DOHH2 (cell line): ENCODE measurements around the gene SARS1.

Experiments
- H3F3A ChIP-seq: fragments of 200-600 bp; sonication (generic), shearing (Covaris generic); 2 replicates; pipeline ENCODE4 v1.6.0; 2016; ENCODE audit warnings: antibody characterized with exemption, mild to moderate bottlenecking; ENCODE audit not compliant: control insufficient read depth, insufficient read depth
- H3K27ac ChIP-seq: fragments of 200-600 bp; sonication (generic); 2 replicates; pipeline ENCODE4 v1.5.1; 2014; ENCODE audit warnings: low read depth, mild to moderate bottlenecking, low read length, moderate library complexity
- H3K27me3 ChIP-seq: fragments of 200-600 bp; sonication (generic); 2 replicates; pipeline ENCODE4 v1.6.1; 2014; ENCODE audit warnings: mild to moderate bottlenecking, low read length, mixed read lengths; ENCODE audit not compliant: control insufficient read depth
- H3K36me3 ChIP-seq: fragments of 200-600 bp; sonication (generic); 2 replicates; pipeline ENCODE4 v1.6.1; 2014; ENCODE audit warnings: mild to moderate bottlenecking, low read length, moderate library complexity, mixed read lengths; ENCODE audit not compliant: control insufficient read depth
- H3K4me1 ChIP-seq: fragments of 200-600 bp; sonication (generic); 2 replicates; pipeline ENCODE4 v1.6.1; 2014; ENCODE audit warnings: mild to moderate bottlenecking, low read length, mixed read lengths; ENCODE audit not compliant: control insufficient read depth
- H3K4me2 ChIP-seq: fragments of 200-600 bp; sonication (generic); 2 replicates; pipeline ENCODE4 v1.6.0; 2014; ENCODE audit warnings: mild to moderate bottlenecking, low read length, moderate library complexity
- H3K4me3 ChIP-seq: fragments of 200-600 bp; sonication (generic); 2 replicates; pipeline ENCODE4 v1.5.1; 2014; ENCODE audit warnings: mild to moderate bottlenecking, low read length, mixed read lengths
- H3K79me2 ChIP-seq: fragments of 200-600 bp; sonication (generic); 2 replicates; pipeline ENCODE4 v1.6.1; 2014; ENCODE audit warnings: mild to moderate bottlenecking, low read length, mixed read lengths; ENCODE audit not compliant: control insufficient read depth
- H3K9me2 ChIP-seq: fragments of 200-600 bp; sonication (generic); replicated peaks from 2 replicates; pipeline ENCODE4 v1.6.1; 2014; ENCODE audit warnings: mild to moderate bottlenecking, low read length, mixed read lengths; ENCODE audit not compliant: control insufficient read depth
- H3K9me3 ChIP-seq: fragments of 200-600 bp; sonication (generic); 2 replicates; pipeline ENCODE4 v1.6.1; 2014; ENCODE audit warnings: antibody characterized with exemption, low read length, mixed read lengths; ENCODE audit not compliant: control insufficient read depth, insufficient read depth
- H4K20me1 ChIP-seq: fragments of 200-600 bp; sonication (generic); 2 replicates; pipeline ENCODE4 v1.6.0; 2014; ENCODE audit warnings: low read depth, mild to moderate bottlenecking, antibody characterized with exemption, low read length, moderate library complexity; ENCODE audit not compliant: control insufficient read depth, insufficient read depth
- EZH2phosphoT487 ChIP-seq: fragments of 200-600 bp; sonication (generic); IDR thresholded peaks from 2 replicates; pipeline ENCODE4 v1.6.1; 2017; ENCODE audit warnings: borderline replicate concordance, mild to moderate bottlenecking, antibody characterized with exemption, low read length, moderate library complexity, mixed read lengths
- TF ChIP-seq, protein P1 (sequence below): fragments of 200-600 bp; sonication (generic); IDR thresholded peaks from one replicate; pipeline ENCODE4 v1.5.1; 2014; ENCODE audit warnings: antibody characterized with exemption, mild to moderate bottlenecking, low read depth, low read length; ENCODE audit not compliant: poor library complexity, severe bottlenecking

Gene SARS1

GRCh38 chr1:109213345-109213823 is 334 bp upstream of the SARS1 start:
- Histone ChIP-seq H3K79me2 (peaks cover 46% of the 10 kb centered on the region), H3K27ac (no peak overlapping the region), H4K20me1 (peaks cover 6% of the 10 kb centered on the region; the same call in 1 of the 2 replicates), H3K36me3 (peaks cover 32% of the 10 kb centered on the region), H3K4me3 (peak overlapping the region; percentile 89), H3K9me3 (no peaks in the 10 kb centered on the region), H3K27me3 (no peaks in the 10 kb centered on the region), H3K9me2 (no peaks in the 10 kb centered on the region), H3F3A (no peaks in the 10 kb centered on the region), H3K4me2 (peak overlapping the region; percentile 82), H3K4me1 (peaks cover 29% of the 10 kb centered on the region)
- no peak for TF ChIP-seq EZH2phosphoT487
- TF ChIP-seq, protein P1, sequence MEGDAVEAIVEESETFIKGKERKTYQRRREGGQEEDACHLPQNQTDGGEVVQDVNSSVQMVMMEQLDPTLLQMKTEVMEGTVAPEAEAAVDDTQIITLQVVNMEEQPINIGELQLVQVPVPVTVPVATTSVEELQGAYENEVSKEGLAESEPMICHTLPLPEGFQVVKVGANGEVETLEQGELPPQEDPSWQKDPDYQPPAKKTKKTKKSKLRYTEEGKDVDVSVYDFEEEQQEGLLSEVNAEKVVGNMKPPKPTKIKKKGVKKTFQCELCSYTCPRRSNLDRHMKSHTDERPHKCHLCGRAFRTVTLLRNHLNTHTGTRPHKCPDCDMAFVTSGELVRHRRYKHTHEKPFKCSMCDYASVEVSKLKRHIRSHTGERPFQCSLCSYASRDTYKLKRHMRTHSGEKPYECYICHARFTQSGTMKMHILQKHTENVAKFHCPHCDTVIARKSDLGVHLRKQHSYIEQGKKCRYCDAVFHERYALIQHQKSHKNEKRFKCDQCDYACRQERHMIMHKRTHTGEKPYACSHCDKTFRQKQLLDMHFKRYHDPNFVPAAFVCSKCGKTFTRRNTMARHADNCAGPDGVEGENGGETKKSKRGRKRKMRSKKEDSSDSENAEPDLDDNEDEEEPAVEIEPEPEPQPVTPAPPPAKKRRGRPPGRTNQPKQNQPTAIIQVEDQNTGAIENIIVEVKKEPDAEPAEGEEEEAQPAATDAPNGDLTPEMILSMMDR, result no peak

GRCh38 chr1:109214695-109215623 is 1.2 kb downstream of the SARS1 start:
- Histone ChIP-seq H3K27me3 (no peaks in the 10 kb centered on the region), H3K4me2 (peak overlapping the region; percentile 82), H3K27ac (peak overlapping the region; percentile 61), H3F3A (no peaks in the 10 kb centered on the region), H3K79me2 (peaks cover 61% of the 10 kb centered on the region), H3K36me3 (peaks cover 36% of the 10 kb centered on the region), H4K20me1 (peaks cover 6% of the 10 kb centered on the region; the same call in 1 of the 2 replicates), H3K4me3 (peak overlapping the region; percentile 89), H3K4me1 (peaks cover 29% of the 10 kb centered on the region), H3K9me2 (no peaks in the 10 kb centered on the region), H3K9me3 (no peaks in the 10 kb centered on the region)
- TF ChIP-seq, protein P1, result no peak
- no peak for TF ChIP-seq EZH2phosphoT487

DNA sequence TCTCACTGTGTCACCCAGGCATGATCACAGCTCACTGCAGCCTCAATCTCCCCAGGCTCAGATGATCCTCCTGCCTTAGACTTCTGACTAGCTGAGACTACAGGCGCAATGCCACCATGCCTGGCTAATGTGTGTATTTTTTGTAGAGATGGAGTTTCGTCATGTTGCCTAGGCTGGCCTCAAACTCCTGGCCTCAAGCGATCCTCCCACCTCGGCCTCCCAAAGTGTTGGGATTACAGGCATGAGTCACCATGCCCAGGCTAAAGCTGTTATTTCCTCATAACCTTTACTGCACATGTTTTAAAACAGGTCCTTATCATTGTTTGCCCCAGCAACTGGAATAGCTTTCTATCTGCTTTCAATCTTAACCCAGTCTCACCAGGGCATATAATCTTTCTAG is 2.9 kb downstream of the SARS1 start:
- H3K79me2 ChIP-seq, result peaks cover 78% of the 10 kb centered on the region

More for the DNA sequence above, 2.9 kb downstream of the SARS1 start:
- TF ChIP-seq EZH2phosphoT487, result no peak
- TF ChIP-seq, protein P1, result no peak
- Histone ChIP-seq H3K4me1 (peaks cover 23% of the 10 kb centered on the region), H3K9me2 (no peaks in the 10 kb centered on the region), H3F3A (no peaks in the 10 kb centered on the region), H3K9me3 (no peaks in the 10 kb centered on the region), H3K27ac (no peak overlapping the region), H4K20me1 (peaks cover 10% of the 10 kb centered on the region; the same call in 1 of the 2 replicates), H3K27me3 (no peaks in the 10 kb centered on the region), H3K36me3 (peaks cover 46% of the 10 kb centered on the region), H3K4me3 (no peak overlapping the region), H3K4me2 (no peak overlapping the region; the same call in 1 of the 2 replicates)
